NCI-H2029 treated with DMSO at 0.1 percent for 48 hours (cell line): ENCODE data around the gene OSBPL8.
A peak's percentile ranks its signal among the peaks of the same experiment; 100 is the strongest.

Source experiments
- DNase-seq: peaks from one replicate; lab custom pipeline; 2025; lab: John Stamatoyannopoulos, UW

Gene OSBPL8, protein sequence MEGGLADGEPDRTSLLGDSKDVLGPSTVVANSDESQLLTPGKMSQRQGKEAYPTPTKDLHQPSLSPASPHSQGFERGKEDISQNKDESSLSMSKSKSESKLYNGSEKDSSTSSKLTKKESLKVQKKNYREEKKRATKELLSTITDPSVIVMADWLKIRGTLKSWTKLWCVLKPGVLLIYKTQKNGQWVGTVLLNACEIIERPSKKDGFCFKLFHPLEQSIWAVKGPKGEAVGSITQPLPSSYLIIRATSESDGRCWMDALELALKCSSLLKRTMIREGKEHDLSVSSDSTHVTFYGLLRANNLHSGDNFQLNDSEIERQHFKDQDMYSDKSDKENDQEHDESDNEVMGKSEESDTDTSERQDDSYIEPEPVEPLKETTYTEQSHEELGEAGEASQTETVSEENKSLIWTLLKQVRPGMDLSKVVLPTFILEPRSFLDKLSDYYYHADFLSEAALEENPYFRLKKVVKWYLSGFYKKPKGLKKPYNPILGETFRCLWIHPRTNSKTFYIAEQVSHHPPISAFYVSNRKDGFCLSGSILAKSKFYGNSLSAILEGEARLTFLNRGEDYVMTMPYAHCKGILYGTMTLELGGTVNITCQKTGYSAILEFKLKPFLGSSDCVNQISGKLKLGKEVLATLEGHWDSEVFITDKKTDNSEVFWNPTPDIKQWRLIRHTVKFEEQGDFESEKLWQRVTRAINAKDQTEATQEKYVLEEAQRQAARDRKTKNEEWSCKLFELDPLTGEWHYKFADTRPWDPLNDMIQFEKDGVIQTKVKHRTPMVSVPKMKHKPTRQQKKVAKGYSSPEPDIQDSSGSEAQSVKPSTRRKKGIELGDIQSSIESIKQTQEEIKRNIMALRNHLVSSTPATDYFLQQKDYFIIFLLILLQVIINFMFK

DNA sequence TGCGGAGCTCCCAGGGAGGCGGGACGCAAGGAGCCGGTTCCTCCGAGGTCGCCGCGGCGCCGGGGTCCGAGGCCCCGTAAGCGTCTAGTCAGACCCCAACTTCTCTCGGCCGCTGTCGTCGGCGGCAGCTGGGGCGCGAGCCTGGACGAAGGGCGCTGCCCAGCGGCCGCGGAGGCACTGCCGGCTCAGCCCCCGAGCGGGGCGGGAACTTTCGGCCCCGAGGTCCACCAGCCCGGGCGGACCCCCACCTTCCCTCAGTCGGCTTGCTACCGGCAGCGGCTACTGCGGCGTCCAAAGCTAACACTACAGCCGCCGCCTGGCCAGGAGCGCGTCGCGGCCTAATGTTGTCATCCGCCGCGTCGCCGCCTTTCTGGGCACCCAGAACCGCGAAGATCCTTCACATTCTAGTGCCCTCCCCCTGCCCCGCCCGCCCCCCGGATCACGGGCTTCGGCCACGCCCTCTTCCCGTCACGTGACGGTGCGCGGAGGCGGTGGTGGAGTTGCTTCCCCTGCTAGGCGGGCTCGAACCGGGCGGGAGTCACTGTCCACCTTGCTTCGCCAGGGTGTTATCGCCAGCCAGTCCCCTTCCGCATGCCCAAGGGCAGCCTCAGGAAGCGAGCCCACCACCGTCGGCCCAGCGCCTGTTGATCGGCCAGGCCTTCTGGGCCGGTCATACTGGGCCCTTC, at the start of gene OSBPL8:
Gene OSBPL8, minus strand, starts transcription at position 372 of the 686 bp plus-strand sequence. CDS start 72,220 bp downstream, outside the sequence.
- peak; percentile 72 for DNase-seq

DNA sequence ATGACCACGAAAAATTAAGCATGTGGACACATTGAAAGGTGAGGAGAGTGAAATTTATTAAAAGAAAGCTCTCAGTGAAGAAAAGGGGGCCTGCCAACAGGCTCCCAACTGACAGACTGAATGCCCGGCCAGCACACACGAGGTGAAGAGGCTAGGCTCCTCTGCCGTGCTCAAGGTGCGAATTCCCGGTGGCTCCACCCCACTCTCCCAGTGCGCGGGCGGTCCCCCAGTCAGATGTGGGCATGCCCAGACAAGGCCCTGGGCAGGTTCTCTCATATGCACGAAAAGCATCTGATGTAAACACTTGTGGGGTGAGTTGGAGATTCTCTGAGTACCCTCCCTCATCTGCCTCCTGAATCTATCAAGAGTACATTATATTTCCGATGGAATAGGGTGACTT, 48.5 kb upstream of the OSBPL8 start:
- no peak for DNase-seq

DNA sequence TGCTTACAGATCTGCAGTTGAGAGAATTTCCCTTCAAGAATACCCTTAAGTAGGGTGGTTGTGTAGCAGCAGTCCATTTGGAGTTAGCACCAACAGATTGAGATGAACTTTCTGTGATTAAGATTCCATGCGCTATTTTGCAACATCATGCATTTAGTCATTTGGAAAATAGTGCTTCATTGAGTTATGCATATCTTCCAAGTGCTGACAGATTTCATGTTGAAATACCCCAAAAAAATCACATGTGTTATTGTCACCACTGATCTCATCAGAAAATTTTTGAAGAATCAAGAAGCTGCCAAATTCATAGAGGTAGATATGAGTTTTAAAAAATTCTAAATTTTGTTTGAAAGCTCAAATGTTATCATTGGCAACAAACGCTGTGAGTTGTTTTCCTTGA, 35.5 kb upstream of the OSBPL8 start:
- no peak for DNase-seq

DNA sequence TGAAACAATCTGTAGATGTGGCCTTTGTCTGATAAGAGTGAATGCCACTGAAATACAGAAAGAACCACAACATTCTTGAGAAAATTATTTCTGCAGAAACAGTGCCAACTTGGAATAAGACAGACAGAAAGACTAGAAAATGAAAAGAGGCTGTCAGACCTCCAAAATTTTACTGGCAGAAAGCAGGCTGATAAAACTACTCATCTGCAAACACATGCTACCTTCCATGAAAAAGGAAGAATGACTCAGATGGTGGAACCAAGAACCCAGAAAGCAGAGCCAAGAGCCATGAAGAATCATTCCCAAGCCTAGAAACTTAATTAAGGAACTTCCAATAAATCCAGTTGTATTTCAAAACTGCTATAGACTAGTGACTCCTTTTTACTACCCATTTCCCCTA, 31.9 kb upstream of the OSBPL8 start:
- DNase-seq, result no peak

DNA sequence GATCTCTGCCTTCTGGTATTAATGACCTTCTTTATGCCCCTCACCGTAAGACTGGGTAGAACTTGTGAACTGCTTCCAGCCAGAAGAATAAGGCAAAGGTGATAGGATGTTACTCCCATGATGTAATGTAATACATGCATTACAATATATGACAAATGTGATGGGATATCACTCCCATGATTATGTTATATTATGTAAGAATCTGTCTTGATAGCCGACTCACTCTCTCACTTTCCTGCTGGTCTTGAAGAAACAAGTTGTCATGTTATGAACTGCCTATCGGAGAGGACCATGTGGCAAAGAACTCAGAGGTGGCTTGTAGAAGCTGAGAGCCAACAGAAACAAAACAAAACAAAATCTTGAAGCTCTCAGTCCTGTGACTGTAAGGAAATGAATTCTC, 30.6 kb upstream of the OSBPL8 start:
- no peak for DNase-seq

DNA sequence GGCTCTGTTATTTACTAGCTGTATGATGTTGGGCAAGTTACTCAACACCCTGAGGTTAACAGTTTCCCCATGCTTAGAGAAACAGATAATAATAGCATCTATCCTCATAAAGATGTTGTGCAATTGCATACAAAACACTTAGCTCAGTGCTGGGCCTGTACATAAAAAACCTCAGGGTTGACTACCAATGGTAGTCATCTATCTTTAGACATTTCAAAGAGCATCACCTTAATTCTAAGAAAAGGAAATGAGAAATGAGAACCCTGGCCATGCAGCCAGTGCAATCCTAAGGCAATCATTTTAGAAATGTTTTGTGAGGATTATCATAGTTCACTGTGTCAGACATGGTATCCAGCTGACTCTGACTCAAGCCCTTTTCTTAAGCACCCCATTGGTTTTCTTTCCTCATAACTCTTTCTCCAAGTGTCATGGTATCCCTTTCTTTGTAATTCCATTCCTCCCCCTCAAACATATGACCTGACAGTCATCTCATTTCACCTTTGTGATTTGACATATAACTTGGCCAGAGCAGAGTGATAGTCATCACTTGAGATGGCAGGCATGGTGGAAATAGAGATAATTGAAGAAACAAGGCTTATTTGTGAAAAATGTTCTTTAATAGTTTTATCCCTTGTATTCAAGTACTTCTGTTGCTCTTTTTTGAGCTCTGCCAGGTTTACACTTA, 29.5 kb upstream of the OSBPL8 start:
- no peak for DNase-seq

DNA sequence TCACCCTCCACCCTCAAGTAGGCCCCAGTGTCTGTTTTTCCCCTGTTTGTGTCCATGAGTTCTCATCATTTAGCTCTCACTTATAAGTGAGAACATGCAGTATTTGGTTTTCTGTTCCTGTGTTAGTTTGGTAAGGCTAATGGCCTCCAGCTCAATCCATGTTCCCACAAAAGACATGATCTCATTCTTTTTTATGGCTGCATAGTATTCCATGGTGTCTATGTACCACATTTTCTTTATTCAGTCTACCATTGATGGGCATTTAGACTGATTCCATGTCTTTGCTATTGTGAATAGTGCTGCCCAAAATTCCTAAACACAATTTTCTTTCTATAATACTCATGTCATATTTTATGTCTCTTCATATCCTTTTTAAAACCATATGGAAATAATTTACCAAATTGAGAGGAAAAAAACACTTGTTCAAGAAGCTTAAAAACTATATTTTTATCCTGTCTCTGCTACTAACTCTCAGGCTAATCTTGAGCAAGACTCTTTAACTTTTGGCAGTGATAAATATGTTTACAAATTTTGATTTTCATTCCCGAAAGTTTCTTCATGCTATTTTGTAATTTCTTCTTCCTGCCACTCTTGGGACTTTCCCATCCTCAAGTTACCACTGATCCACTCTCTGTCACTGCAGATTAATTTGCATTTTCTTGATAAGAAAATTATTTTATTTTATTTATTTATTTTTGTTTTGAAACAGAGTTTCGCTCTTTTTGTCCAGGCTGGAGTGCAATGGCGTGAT, 28.0 kb upstream of the OSBPL8 start:
- DNase-seq, result no peak

DNA sequence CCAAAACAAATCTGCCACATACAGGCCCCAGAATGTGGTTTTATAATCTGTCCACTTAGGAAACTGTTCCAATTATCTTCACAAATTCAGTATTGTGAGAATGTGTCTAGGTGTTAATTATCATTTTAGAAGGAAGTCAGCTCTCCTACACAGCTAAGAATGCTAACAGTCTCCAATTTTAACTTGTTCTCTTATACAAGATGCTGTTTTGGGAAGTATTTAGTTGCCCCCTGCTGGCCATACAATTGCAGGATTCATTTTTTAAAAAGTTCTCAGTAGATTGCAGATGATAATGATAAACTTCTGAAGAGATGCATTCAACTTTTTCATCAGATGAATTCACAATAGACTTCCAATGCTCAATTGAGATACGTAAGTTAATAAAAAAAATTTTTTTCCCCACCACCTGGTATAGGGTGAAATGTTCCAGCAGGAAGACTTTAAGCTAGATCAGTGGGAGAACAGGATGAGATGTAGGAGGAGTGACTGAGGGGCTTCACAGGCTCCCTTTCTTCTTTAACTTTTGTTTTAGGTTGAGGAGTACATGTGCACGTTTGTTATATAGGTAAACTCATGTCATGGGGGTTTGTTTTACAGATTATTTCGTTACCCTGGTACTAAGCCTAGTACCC, 27.3 kb upstream of the OSBPL8 start:
- no peak for DNase-seq

DNA sequence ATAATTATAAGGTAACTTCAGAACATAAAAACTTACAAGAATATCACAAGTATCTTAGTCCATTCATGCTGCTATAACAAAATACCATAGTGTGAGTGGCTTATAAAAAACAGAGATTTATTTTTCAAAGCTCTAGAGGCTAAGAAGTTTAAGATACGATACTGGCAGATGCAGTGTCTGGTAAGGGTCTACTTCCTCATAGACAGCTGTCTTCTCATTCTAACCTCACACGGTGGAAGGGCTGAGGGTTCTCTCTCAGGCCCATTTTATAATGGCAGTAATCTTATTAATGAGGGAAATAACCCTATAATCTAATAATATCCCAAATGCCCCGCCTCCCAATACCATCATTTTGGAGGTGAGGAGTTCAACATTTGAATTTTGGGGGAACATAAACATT, 23.7 kb upstream of the OSBPL8 start:
- no peak for DNase-seq

DNA sequence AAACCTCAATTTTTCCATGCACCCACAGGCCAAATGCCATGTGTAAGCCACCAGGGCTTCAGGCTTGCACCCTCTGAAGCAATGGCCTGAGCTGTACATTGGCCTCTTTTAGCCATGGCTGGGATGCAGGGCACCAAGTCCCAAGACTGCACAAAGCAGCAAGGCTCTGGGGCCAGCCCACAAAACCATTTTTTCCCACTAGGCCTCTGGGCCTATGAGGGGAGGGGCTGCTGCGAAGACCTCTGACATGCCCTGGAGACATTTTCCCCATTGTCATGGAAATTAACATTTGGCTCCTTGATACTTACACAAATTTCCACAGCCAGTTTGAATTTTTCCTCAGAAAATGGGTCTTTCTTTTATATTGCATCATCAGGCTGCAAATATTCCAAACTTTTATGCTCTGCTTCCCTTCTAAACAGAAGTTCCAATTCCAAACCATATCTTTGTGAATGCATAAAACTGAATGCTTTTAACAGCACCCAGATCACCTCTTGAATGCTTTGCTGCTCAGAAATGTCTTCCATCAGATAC, 14.3 kb upstream of the OSBPL8 start:
- no peak for DNase-seq

DNA sequence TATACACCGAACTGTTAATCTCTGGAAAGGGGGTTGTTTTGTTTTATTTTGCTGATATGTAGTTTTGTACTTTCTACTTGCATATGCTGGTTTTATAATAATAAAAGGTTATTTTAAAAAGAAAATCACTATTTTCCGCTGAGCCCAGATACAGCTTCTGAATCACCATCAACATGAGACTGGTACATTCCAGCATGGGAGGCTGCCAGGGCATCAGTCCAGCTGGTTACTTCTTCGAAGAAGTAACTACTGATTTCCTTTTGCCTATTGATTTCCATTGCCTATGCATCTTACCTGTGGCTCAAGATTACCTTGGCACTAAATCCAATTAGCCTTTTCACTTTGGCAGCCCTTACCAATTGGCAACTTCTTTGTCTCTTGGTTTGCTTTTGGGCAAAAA, 11.7 kb upstream of the OSBPL8 start:
- no peak for DNase-seq

DNA sequence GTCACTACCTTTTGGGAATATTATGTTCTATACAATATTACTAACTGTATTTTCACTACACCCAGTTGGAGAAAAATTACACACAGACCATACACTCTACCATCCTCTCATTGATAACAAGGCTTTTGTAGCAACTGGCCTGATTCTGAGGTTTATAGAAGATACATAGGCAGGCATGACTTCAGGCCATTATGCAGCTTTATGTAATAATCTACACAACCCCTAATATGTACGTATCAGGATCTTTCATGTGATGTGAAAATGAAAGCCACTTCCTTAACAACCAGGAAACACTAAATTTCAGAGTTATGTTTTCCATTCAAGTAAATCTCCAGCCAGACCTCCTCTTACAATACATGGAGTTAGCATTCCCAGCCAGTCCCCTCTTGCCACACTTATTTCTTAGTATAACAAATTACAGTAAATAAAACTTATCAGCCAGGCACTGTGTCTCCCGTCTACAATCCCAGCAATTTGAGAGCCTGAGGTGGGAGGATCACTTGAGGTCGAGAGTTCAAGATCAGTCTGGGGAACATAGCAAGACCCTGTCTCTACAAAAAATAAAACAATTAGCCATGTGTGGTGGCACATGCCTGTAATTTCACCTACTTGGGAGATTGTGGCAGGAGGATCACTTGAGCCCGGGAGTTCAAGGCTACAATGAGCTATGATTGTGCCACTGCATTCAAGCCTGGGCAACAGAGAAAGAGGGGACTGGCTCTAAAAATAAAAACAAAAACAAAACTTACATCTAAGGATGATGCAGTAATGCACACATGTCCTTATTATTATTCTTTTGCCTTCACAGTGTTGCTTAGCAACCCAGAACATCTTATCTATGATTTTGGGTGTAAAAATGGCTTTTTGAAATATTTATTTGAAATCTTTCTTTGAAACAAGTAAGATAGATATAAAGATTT, 10.4 kb upstream of the OSBPL8 start:
- DNase-seq, result no peak

DNA sequence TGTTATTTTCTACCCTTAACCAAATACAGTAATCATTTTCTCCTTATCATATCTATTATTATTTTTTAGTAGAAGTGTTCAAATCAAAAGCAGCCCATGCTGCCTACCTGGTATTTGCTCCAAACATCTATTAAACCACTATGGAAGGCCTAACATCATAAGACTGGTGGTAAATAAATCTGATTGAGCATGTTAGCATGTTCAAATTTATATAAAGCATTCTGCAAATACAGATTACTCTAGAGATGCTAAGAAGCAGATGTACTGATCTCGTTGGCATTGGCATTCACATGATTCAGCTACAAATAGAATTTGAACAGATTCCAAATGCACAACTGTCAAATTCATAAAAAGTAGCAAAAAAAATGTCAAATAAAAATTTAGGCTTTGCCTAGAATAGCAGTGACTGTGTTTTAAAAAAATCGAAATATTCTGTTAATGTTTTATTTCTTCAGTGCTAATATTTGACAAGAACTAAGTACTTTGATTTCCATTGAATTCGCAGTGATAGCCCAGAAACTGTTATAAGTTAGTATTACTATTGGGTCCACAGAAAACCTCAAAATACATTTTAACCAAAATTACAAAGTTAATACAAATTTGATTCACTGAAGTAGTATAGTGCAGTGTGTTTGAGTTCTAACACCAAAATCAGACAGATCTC, 9.4 kb upstream of the OSBPL8 start:
- DNase-seq, result no peak

DNA sequence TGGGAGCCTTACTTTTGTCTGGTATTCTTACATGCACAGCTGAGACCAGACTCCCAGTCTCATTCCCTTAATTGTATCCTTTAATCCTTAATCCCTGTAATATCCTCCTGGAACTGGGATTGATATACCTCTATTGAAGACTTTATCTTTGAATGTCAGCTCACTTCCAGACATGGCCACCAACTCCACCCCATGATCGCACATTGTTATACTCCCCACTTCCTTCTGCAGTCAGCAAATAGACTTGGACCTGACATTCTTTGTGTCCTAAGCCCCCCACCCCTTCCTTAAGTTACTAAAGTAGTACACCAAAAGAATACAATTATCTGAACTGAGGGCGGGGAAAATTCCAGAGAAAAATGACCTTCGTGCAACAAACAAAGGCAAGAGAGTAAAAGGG, 8.6 kb upstream of the OSBPL8 start:
- no peak for DNase-seq

DNA sequence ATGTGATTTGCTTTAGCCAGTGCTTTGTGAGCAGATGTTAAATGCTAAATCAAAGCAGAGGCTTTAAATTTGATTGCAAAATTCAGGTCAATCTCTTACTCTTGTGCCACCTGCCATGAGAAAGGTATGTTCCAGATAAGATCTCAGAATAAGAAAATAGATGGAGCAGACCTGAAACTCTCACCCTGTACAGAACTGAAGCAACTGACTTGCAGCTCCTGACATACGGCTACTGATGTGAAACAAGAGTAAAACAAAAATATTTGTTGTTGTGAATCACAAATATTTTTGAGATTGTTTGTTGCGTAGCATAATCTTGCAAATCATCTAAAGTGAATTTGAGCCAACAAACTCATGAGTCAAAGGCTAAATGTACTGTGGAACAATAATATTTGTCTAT, 3.5 kb upstream of the OSBPL8 start:
- DNase-seq, result no peak

DNA sequence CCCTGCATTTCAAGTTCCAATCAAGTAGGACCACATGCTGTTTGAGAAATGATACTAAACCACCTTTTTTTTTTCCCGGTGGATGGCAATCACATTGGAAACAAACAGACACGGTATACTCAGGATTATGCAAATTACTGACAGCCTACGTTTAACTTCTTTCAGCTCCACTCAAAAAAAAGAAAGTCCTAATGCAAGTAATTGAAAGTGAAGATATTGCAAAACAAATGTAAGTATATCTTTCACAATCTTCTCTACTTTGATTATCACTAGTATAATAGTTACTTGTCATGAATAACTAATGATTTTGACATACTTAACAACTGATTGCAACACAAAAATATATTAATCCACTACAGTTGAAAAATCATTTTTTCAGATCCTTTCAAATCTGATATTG, 2.6 kb upstream of the OSBPL8 start:
- no peak for DNase-seq

DNA sequence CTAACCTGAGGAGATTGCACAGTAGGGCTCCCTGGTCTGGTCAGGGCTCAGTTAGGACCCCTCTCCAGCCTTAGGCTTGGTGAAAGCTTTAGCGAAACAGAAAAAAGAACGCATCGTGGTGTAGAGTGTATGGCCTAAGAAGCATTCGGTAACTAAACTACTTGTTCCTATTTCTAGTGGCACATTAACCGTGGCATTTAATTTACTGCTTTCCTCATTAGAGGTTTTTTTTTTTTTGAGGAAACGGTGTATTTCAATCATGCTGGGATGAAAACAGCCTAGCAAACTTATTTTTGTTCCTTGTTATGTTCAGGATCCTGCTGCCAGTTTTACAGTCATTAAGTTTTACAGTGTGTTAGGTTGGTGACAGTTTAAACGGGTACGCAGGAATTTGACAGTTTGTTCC, 518 bp upstream of the OSBPL8 start:
- peak; percentile 41 for DNase-seq

DNA sequence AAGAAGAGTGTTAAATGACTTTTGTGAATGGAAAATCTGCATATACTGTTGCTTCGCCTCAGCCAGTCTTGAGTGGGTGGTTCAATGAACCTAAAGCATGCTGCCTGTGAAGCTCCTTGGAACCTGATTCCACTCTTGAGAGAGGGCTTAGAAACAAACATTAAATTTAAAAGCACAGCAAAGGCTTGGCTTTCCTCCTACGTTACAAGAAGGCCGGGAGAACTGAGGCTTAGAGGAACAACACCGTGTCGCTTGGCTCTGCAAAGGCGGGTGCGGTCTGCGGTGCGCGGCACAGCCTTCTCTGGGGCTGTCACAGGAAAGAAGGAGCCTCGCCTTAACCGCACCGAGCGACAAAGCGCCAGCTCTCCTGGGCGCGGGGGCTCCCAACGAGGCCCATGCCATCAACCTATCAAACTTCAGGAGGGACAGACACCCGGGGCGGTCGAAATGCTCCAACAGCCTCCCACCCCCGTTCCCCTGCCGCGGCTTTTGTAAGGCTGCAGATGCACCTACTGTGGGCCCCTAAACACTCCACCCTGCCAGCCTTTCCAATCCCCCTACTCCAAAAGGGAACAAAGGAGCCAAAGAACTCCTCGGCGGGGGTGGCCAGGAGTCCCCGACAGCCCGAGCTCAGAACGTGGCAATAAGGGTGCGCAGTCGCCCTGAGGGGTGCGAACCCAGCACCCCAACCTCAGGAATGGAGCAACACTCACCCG, 729 bp downstream of the OSBPL8 start:
- peak; percentile 10 for DNase-seq
